ENCODE measurements around the gene ROCK2. TPM values are rescaled to one million over a fixed set of nuclear protein-coding genes. Genes with fewer than 3 reads are reported as not detected.
A peak's percentile ranks its signal among the peaks of the same experiment; 100 is the strongest.

Gene ROCK2
- total and polyA plus RNA-seq, 7 donors: 12.1 to 84.4 (median 60.8) TPM

- 88 to 90% (median 88%) methylated on average over 4 of the region's 4 CpGs for WGBS, 3 donors
- no peak for ATAC-seq
- no peaks in the 10 kb centered on the region for H3K36me3 ChIP-seq (ENCODE audit: insufficient read depth in 1 of 2, low read depth in 1 of 2)
- peaks cover 17% of the 10 kb centered on the region for H3K4me1 ChIP-seq
- no peak for TF ChIP-seq CTCF (IDR thresholded peaks at IDR 0.05)
- no peak for DNase-seq
- H3K9me3 ChIP-seq: no peaks in the 10 kb centered on the region
- peak overlapping the region; percentile 98 for H3K27ac ChIP-seq
- intact Hi-C loops (cut with DNase I): no loop called here
- no peak overlapping the region for H3K4me3 ChIP-seq
- no peaks in the 10 kb centered on the region for H3K27me3 ChIP-seq (ENCODE audit: insufficient read depth in 3 of 3, low read length in 2 of 3)
Observed at GRCh38 chr2:11346023-11346482, 1.6 kb upstream of the ROCK2 start.

- peak; percentile 13 for TF ChIP-seq CTCF (IDR thresholded peaks at IDR 0.05)
- no peaks in the 10 kb centered on the region for H3K36me3 ChIP-seq (ENCODE audit: insufficient read depth in 1 of 2, low read depth in 1 of 2)
- H3K4me1 ChIP-seq: peaks cover 25% of the 10 kb centered on the region
- ATAC-seq (peak; percentile 62 to 70 (median 66)), DNase-seq (peak; percentile 52 to 72)
- 1 to 2% (median 1%) methylated on average over 55 to 58 of the region's 58 CpGs for WGBS, 3 donors
- intact Hi-C loops (cut with DNase I): loop anchor here in 1 of 2 donors (5.0 kb wide), 3 partner anchors 58 to 108 kb away; no protein-coding TSS in a partner anchor
- no peaks in the 10 kb centered on the region for H3K9me3 ChIP-seq
- peak overlapping the region; percentile 98 for H3K27ac ChIP-seq
- H3K4me3 ChIP-seq: peak overlapping the region; percentile 96
- no peaks in the 10 kb centered on the region for H3K27me3 ChIP-seq (ENCODE audit: insufficient read depth in 3 of 3, low read length in 2 of 3)
Observed at GRCh38 chr2:11344956-11345677, 681 bp upstream of the ROCK2 start.

GRCh38 chr2:11343650-11344341, 640 bp downstream of the ROCK2 start:
- intact Hi-C loops (cut with DNase I): loop anchor here (2.0 to 5.0 kb wide), 5 partner anchors 56 to 109 kb away; no protein-coding TSS in a partner anchor
- H3K27ac ChIP-seq: peak overlapping the region; percentile 98
- TF ChIP-seq CTCF (IDR thresholded peaks at IDR 0.05): no peak
- no peaks in the 10 kb centered on the region for H3K9me3 ChIP-seq
- H3K27me3 ChIP-seq (ENCODE audit: insufficient read depth in 3 of 3, low read length in 2 of 3): no peaks in the 10 kb centered on the region
- H3K4me3 ChIP-seq: peak overlapping the region; percentile 96
- peaks cover 30% of the 10 kb centered on the region for H3K4me1 ChIP-seq
- H3K36me3 ChIP-seq (ENCODE audit: insufficient read depth in 1 of 2, low read depth in 1 of 2): no peaks in the 10 kb centered on the region
- WGBS, 3 donors: 0% methylated on average over 24 to 55 of the region's 55 CpGs
- DNase-seq: peak; percentile 62 to 79
- peak; percentile 29 to 65 (median 51) for ATAC-seq

GRCh38 chr2:11343368-11343649, 1.1 kb downstream of the ROCK2 start:
- intact Hi-C loops (cut with DNase I): loop anchor here (2.0 to 5.0 kb wide), 5 partner anchors 56 to 109 kb away; no protein-coding TSS in a partner anchor
- peak overlapping the region; percentile 98 for H3K27ac ChIP-seq
- H3K4me1 ChIP-seq: peaks cover 30% of the 10 kb centered on the region
- ATAC-seq (peak in 2 of 4 donors; percentile 59 to 71), DNase-seq (no peak)
- H3K4me3 ChIP-seq: peak overlapping the region; percentile 96
- H3K36me3 ChIP-seq (ENCODE audit: insufficient read depth in 1 of 2, low read depth in 1 of 2): no peaks in the 10 kb centered on the region
- TF ChIP-seq CTCF (IDR thresholded peaks at IDR 0.05): no peak
- no peaks in the 10 kb centered on the region for H3K27me3 ChIP-seq (ENCODE audit: insufficient read depth in 3 of 3, low read length in 2 of 3)
- WGBS, 3 donors: 0 to 1% (median 0%) methylated on average over 7 of the region's 7 CpGs
- no peaks in the 10 kb centered on the region for H3K9me3 ChIP-seq
